ENCODE measurements around the gene TRIM45.
"Not testable (repeated sequence)": the region's sequence is repeated elsewhere in the genome, so short reads cannot be mapped to it uniquely, and the experiment has no call there.

TRIM45 gene

DNA sequence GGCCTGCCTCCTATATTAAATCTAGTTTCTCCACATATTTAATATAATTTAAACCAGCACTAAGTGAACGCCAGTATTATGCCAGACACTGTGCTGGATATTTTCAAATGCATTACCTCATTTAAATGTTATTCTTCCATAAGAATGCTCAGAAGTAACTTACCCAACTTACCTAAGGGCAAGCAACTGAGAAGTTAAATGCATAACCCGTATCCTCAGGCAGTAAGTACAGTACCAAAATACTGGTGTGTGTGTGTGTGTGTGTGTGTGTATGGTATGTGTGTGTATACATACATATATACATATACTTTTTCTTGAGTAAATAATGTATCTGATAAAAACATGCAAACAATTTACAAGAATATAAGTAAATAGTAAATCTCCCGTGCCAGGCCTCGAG is 9.0 kb upstream of the TRIM45 start:
- DNase-seq (ENCODE audit: low read depth, low spot score) = no peak

DNA sequence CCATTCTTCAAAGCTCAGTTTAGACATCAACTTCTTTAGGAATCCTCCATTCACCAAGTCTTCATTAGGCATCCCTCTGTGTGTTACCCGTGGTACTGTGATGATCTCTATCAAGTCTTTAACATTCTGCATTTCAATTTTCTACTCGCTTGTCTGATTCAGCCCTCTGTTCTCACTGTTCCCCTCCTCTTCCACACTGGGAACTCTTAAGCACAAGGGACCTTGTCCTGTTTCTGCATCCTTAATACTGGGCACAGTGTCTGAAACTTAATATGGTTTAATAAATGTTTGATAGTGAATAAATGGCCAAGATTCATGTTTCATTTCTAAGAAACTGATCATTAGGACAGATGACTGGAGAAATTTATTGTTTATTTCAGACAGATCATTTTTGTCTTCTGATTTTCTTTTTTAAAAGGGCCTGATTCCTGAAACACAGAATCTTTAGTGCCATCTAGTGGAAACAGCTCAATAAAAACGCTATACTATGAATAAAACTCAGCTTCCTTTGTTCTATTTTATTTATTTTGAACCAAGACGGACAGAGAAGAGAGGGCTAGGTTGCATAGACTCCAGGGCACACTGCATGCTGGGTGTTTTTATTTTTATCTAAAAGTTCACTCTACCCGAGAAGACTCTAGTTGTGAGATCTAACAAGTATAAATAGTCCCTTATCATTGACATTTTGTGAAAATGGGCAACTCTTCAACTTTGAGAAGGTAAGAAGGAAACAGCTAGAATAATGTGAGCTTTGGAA is 7.0 kb upstream of the TRIM45 start:
- DNase-seq (ENCODE audit: low read depth, low spot score) = no peak

DNA sequence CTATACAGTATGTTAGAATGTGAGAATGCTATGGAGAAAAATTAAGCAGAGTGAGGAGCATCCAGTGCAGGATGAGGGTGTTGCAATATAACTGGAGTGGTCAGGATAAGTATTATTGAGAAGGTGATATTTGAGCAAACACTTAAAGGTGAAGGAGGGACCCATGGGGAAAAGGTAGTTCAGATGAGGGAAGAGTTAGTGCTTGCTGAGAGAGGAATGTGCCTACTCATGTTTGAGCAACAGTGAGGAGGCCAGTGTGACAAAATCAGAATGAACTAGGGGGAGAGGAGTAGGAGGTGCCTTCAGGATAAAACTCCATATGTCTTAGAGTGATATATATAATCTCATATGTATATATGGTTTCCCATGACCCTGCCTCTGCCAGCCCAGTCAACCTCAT is 6.2 kb upstream of the TRIM45 start:
- DNase-seq (ENCODE audit: low read depth, low spot score) = no peak

GRCh38 chr1:117124661-117125060 is 3.1 kb upstream of the TRIM45 start:
- no peak for DNase-seq (ENCODE audit: low read depth, low spot score)

DNA sequence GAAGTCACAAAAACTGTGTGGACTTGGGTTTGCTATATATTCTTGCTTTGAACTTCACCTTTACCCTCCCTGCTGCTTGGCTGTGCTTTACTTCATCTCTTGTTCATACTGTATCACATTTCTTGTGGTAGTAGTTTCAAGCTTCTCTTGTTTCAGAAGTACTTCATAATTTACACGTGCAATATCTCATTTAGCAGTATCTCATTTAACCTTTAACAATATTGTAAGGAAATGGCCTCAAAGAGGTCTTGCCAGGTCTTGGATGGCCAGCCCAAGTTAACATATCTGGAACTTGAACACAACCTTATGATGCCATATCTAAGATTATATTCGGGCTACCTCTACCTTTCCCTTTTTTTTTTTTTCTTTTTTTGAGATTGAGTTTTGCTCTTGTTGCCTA is 1.7 kb upstream of the TRIM45 start:
- no peak for DNase-seq (ENCODE audit: low read depth, low spot score)

GRCh38 chr1:117122330-117123025 is 929 bp upstream of the TRIM45 start:
- no peak for DNase-seq (ENCODE audit: low read depth, low spot score)

DNA sequence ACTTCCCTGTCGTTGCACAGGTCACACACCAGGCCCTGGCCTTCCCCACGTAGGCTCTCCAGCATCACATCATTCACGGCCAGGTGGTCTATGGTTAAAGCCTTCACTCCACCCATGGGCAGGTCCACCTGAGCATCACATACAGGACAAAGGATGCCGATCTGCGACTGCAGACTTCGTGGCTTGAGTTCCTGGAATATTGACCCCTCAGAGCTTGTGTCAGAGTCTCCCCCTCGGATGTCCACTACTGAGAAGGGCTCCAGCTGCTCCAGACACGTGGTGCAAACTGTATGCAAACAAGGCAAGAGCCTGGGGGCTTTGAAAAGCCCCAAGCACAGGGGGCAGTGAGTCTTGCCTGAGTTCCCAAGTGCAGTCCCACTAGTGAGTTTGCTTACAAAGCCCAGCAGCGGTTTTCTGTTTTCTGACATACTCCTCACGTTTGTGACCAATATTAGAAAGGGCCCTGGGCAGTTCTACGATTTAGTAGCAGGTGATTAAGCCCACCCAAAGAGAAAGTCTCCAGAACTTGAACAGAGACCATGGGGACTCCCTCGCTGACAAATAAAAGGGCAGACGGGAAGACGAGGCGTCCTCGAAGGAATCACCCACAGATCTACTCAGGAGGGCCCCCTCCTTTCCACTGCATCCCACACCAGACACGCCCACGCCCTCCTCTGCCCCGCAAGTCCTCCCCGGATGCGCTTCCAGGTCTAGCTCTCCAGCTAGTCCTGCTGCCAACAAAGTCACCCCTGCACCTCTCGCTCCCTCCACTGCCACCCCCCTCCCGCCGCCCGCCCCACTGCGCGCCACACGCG is 568 bp downstream of the TRIM45 start:
- DNase-seq (ENCODE audit: low read depth, low spot score) = no peak

DNA sequence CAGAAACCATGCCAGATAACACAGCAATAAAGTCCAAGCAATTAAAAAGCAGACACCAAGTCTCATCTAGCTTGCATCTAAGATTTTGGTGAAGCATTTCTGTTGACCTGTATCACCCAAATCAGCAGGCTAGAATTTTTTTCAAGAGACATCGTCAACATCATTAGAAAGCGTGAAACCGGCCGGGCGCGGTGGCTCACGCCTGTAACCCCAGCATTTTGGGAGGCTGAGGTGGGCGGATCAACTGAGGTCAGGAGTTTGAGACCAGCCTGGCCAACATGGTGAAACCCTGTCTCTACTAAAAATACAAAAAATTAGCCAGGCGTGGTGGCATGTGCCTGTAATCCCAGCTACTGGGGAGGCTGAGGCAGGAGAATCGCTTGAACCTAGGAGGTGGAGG is 2.4 kb downstream of the TRIM45 start:
- not testable (repeated sequence) for DNase-seq (ENCODE audit: low read depth, low spot score)

- DNase-seq (ENCODE audit: low read depth, low spot score) = no peak
These were observed 3.4 kb downstream of the TRIM45 start for GRCh38 chr1:117118137-117118536.

- no peak for DNase-seq (ENCODE audit: low read depth, low spot score)
These were observed 3.9 kb downstream of the TRIM45 start for GRCh38 chr1:117117697-117118096.

DNA sequence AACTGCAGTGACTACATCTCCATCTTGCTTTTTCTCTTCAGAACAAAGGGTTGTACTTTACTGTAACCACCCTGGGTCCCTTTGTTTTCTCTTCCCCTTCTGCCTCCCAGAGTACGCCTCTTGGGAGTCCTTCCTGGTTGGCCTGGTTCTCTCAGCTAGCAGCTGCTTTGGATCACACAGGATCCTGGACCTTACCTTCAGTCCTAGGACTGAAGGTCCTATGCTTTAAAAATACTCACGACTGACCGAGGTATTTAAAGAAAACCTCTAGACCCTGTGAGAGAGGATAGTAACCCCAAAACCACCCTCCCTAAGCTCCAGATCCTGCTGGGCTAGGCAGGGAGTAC is 4.8 kb downstream of the TRIM45 start:
- no peak for DNase-seq (ENCODE audit: low read depth, low spot score)

GRCh38 chr1:117116090-117116783 is 5.3 kb downstream of the TRIM45 start:
- no peak for DNase-seq (ENCODE audit: low read depth, low spot score)

GRCh38 chr1:117114877-117115276 is 6.7 kb downstream of the TRIM45 start:
- no peak for DNase-seq (ENCODE audit: low read depth, low spot score)

GRCh38 chr1:117113199-117113598 is 8.3 kb downstream of the TRIM45 start:
- no peak for DNase-seq (ENCODE audit: low read depth, low spot score)

DNA sequence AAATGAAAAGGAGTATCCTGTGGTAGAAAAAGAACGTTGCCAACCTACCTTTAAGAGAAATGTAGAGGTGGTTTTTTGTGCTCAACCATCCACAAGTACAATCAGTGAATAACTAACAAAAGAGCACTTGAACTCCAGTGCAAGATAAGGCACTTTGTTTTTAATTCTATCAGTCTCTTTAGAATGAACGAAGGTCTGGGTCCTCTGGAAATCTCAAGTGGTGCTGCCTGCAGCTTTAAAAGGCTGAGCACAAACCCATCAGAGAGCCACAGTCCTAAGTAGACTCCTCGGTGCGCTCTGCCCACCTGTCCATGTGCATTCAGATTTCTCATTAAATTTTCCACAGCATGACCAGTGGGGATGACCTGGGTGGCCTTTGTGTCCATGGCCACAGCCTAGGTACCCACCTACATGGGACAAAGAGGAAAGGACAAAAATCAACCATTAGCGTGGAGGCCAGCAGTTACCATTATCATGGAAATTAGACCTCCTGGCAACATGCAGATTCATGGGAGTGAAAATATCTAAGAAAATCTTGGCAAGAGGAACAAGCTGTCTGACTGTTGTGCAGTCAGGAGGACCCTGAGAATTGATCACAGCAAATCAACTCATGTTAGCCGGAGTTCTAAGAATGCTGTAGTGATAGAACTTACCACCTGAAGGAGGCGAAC is 9.4 kb downstream of the TRIM45 start:
- no peak for DNase-seq (ENCODE audit: low read depth, low spot score)

DNA sequence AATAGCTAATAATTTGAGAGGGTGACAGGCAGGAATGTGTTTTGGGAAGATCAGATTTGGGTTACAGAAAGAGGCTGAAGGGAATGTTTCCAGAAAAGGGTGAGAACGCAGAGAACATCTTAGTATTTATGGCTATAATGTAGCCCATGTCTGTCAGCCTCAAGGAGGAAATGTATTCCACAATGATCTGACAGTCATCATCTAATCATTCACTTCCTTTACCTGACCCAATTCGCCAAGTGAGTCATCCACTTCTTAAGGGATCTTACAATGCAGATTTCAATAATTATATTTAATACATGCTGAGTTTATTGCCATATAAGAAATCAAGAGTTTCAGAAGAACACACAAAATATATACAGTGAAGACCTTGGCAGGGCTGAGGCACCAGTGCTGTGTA is 10.8 kb downstream of the TRIM45 start:
- no peak for DNase-seq (ENCODE audit: low read depth, low spot score)

- DNase-seq (ENCODE audit: low read depth, low spot score) = no peak
These were observed 14.2 kb downstream of the TRIM45 start for GRCh38 chr1:117107364-117107763.

- DNase-seq (ENCODE audit: low read depth, low spot score) = no peak
These were observed 15.1 kb downstream of the TRIM45 start for GRCh38 chr1:117106478-117106877.

GRCh38 chr1:117105722-117106121 is 15.8 kb downstream of the TRIM45 start:
- no peak for DNase-seq (ENCODE audit: low read depth, low spot score)

- no peak for DNase-seq (ENCODE audit: low read depth, low spot score)
These were observed 16.6 kb downstream of the TRIM45 start for GRCh38 chr1:117104986-117105385.

- not testable (repeated sequence) for DNase-seq (ENCODE audit: low read depth, low spot score)
These were observed 19.7 kb downstream of the TRIM45 start for GRCh38 chr1:117101858-117102257.

Measured in brain pericyte (primary cell).